Hematopoietic multipotent progenitor cell (in vitro differentiated cells): ENCODE data around the gene PTPRCAP. TPM values are rescaled to one million over a fixed set of nuclear protein-coding genes. Genes with fewer than 3 reads are reported as not detected.
A peak's percentile ranks its signal among the peaks of the same experiment; 100 is the strongest.

Source experiments
- DNase-seq, 3 donors: peaks; one replicate each; pipeline ENCODE4 v3.0.0-alpha.2; 2011 to 2015; ENCODE audit warnings: low read depth in 2 of 3, low spot score in 2 of 3
- small RNA-seq: library from RNA; depleted of rRNA; stranded (forward); fragments of <200 nt; gene quantifications from one replicate; pipeline ENCODE3, GENCODE V24; 2012
- total RNA-seq: library from RNA; depleted of rRNA; stranded (reverse); fragments of >200 nt; gene quantifications from one replicate; pipeline ENCODE4 v1.2.3, GENCODE V29; 2012

The PTPRCAP gene
- total RNA-seq, 1 donor: 230 TPM

- DNase-seq: no peak
Measured at GRCh38 chr11:67398661-67399563, 38.6 kb downstream of the PTPRCAP start.

DNA sequence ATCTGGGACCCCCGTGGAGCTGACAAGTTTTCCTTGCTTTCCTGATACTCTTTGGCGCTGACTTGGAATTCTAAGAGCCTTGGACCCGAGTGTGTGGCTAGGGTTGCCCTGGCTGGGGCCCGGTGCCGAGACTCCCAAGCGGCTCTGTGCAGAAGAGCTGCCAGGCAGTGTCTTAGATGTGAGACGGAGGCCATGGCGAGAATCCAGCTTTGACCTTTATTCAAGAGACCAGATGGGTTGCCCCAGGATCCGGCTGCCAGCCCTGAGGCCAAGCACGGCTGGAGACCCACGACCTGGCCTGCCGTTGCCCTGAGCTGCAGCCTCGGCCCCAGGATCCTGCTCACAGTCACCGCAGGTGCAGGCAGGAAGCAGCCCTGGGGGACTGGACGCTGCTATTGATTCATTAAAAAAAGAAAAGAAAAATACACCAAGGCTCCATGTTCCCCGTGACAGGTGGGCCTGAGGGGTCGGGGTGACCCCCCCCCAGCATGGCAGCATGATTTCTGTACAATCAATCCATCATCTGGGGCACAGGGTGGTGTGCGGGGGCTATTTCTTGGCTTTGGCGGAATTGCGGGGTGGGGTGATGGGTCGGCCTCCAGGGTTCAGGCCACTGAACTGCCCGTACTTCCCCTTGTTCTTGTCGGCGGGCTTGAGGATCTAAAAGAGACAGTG lies 39.4 kb downstream of the PTPRCAP start:
- DNase-seq: no peak

DNA sequence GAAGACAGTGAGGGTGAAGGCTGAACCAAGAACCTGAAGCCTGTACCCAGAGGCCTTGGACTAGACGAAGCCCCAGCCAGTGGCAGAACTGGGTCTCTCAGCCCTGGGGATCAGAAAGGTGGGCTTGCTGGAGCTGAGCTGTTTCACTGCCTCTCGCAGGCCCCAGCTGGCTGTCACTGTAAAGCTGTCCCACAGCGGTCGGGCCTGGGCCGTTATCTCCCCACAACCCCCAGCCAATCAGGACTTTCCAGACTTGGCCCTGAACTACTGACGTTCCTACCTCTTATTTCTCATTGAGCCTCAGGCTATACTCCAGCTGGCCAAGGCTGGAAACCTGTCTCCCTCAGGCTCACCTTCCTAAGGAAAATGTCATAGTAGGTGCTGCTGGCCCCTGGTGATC lies 39.9 kb downstream of the PTPRCAP start:
- no peak for DNase-seq

DNA sequence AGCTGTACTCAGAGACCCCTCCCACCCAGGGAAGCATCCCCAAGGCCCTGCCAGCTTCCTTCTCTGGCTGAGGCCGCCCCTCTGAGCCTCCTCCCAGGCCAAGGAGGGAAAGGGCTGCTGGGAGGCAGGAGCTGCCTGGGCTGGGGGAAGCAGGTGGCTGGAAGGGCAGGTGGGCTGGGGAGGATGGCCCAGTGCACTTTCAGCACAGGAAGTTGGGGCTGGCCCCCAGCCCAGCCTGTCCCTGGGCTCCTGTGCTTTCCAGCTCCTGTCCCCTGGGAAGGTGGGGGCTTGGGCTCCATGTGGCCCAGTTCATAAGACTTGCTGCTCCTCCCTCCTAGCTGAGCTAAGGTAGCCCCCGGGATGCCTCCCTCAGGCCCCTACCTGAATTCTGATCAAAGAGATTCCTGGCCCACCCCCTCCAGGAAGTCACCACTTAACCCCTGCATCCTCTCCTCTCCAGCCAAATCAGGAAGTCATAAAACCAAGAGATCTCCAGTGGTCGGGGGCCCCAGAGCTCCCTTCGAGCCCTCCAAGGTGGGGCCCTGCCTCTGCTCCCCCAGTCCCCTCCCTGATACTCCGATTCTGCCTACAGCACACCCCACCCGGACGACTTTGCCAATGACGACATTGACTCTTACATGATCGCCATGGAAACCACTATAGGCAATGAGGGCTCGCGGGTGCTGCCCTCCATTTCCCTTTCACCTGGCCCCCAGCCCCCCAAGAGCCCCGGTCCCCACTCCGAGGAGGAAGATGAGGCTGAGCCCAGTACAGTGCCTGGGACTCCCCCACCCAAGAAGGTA lies 40.7 kb downstream of the PTPRCAP start:
- DNase-seq: peak in 1 of 3 donors; percentile 44

DNA sequence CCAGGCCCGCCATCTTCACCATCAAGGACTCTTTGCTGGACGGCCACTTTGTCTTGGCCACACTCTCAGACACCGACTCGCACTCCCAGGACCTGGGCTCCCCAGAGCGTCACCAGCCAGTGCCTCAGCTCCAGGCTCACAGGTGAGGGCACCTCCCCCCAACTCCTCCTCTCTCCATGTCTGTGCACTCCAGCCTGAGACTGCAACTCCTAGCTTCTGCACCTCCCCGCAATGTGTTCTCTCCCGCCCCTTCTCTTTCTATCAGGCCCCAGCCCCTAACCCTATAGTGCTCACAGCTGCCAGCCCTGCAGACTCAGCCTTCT lies 41.3 kb downstream of the PTPRCAP start:
- DNase-seq: no peak

DNA sequence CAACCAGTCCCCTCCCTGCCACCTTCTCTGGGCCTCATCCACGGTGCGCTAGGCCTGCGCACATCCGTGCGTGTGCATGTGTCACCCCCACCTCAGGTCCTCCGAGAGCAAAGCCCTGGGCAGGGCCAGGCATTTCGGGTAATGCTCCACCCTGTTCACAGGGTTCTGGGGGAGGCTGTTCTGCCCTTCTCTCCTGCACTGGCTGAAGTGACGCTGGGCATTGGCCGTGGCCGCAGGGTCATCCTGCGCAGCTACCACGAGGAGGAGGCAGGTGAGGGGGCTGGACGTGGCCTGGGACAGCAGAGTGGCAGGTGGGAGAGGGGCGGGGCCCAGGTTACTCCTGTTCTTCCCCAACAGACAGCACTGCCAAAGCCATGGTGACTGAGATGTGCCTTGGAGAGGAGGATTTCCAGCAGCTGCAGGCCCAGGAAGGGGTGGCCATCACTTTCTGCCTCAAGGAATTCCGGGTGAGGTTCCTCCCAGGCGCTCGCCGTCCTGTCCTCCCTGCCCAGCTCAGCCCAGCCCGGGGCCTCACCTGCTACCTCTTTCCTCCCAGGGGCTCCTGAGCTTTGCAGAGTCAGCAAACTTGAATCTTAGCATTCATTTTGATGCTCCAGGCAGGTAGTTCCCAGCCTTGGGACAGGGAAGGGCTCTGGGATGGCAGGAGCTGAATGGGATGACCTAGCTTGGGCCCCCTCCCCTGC lies 41.8 kb downstream of the PTPRCAP start:
- DNase-seq: no peak

GRCh38 chr11:67393990-67394389 lies 43.5 kb downstream of the PTPRCAP start:
- DNase-seq: no peak

GRCh38 chr11:67393437-67393836 lies 44.0 kb downstream of the PTPRCAP start:
- DNase-seq: no peak

- DNase-seq: no peak
Measured at GRCh38 chr11:67392183-67392715, 45.2 kb downstream of the PTPRCAP start.

DNA sequence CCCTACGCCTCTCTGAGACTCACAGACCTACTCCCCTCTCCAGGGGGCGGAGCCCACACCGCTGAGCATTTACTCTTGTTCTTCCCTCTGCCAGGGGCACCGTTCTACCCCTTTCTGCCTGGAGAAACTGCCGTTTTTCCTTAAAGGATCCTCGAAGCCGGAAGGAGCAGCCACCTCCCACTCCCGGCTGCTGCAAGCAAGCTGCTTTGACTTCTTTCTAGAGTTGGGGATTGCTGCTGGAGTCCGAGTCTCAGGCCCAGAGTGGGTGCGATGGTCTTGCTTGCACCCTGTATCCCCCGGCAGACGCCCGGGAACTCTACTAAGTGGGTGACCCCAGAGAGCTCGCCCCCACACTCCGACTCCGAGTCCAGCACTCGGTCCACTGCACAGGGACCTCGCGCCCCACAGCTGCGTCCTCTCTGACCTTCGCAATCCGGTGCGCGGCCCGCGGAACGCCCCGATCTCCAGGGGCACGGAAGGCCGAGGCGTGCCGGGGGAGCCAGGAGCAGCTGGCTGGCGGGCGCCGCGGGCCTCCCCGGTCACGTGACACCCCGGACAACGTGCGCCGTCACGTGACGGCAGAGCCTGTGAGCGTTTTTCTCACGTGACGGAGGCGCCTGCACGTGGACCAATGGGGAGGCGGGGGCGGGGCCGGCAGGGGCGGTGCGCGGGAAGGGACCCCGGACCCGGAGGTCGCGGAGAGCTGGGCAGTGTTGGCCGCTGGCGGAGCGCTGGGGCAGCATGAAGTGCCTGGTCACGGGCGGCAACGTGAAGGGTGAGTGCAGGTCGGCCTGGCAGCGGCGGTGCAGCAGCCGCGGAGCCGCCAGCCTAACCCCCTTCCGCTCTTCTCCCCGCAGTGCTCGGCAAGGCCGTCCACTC lies 45.9 kb downstream of the PTPRCAP start, which contains the start of gene RAD9A:
Gene RAD9A, plus strand, starts transcription at position 683 of the 879 bp plus-strand sequence. Its CDS starts 59 bp downstream, at position 742.
- DNase-seq: peak; percentile 84 to 95 (median 95)

GRCh38 chr11:67390947-67391303 lies 46.6 kb downstream of the PTPRCAP start:
- no peak for DNase-seq

DNA sequence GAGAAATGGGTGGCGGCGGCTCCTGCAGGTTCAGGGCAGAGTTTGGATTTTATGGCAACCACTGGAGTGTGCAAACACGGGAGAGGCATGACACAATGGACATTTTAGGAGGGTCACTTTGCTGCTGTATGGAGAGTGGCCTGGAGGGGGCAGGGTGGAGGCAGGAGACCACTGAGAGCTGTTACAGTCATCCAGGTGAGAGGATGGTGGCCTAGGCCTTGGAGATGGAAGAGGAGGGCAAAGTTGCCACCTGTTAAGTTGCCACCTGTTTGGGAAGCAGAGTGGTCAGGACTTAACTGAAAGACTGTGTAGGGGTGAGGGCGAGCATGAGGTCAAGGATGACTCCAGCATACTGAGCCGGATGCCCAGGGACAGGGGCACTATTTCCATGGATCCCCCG lies 48.0 kb downstream of the PTPRCAP start:
- peak in 1 of 3 donors; percentile 54 for DNase-seq

DNA sequence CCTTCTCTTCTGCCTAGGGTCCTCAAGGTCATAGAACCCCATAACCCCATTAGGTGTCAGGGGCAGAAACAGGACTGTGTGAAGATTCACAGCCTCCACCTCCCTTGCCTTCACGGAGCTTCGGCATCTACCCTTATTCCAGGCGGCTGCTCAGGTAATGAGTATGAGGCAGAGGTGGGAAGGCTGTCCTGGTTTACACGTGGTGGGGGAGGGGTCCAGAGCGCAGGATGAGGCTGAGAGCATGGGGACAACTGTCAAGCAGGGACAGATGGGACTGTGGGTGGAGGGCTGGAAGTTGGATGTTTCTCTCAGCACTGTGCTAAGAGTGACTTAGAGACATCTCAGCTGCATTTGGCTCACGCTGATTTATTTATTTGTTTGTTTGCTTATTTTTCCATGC lies 50.0 kb downstream of the PTPRCAP start:
- no peak for DNase-seq

- no peak for DNase-seq
Measured at GRCh38 chr11:67387069-67387468, 50.4 kb downstream of the PTPRCAP start.

Small RNAs within 50 kb of the gene (small RNA-seq; reads per million reads assigned to genes)
- gene RNU6-1238P: not detected

Other genes starting within 250 kb of the PTPRCAP start
- 543 TPM for gene GRK2, start 171.2 kb downstream of the PTPRCAP start, total RNA-seq
- gene ANKRD13D, start 148.4 kb downstream of the PTPRCAP start, total RNA-seq: 77.8 TPM
- gene SSH3, start 134.2 kb downstream of the PTPRCAP start, total RNA-seq: 28.0 TPM
- 56.6 TPM for gene POLD4, start 84.1 kb downstream of the PTPRCAP start, total RNA-seq
- 0.81 TPM for gene CLCF1, start 64.1 kb downstream of the PTPRCAP start, total RNA-seq
- gene RAD9A, start 45.7 kb downstream of the PTPRCAP start, total RNA-seq: 28.3 TPM
- gene PPP1CA, start 35.8 kb downstream of the PTPRCAP start, total RNA-seq: 328 TPM
- gene TBC1D10C, start 33.6 kb downstream of the PTPRCAP start, total RNA-seq: 73.2 TPM
- gene CARNS1, start 22.0 kb downstream of the PTPRCAP start, total RNA-seq: 3.0 TPM
- gene RPS6KB2, start 9.2 kb downstream of the PTPRCAP start, total RNA-seq: 63.0 TPM
- gene CORO1B, start 5.8 kb upstream of the PTPRCAP start, total RNA-seq: 120 TPM
- gene GPR152, start 15.0 kb upstream of the PTPRCAP start, total RNA-seq: 0.27 TPM
- gene CABP4, start 17.7 kb upstream of the PTPRCAP start, total RNA-seq: 1.6 TPM
- gene TMEM134, start 31.6 kb upstream of the PTPRCAP start, total RNA-seq: 30.4 TPM
- 141 TPM for gene AIP, start 45.3 kb upstream of the PTPRCAP start, total RNA-seq
- 21.0 TPM for gene PITPNM1, start 67.7 kb upstream of the PTPRCAP start, total RNA-seq
- gene CDK2AP2, start 70.5 kb upstream of the PTPRCAP start, total RNA-seq: 42.5 TPM
- not detected for gene CABP2, start 85.8 kb upstream of the PTPRCAP start, total RNA-seq
- gene GSTP1, start 146.1 kb upstream of the PTPRCAP start, total RNA-seq: 593 TPM
- 234 TPM for gene NDUFV1, start 169.3 kb upstream of the PTPRCAP start, total RNA-seq
- gene NUDT8, start 192.3 kb upstream of the PTPRCAP start, total RNA-seq: 19.9 TPM
- not detected for gene TBX10, start 202.1 kb upstream of the PTPRCAP start, total RNA-seq
- gene ACY3, start 213.0 kb upstream of the PTPRCAP start, total RNA-seq: 13.7 TPM
- gene ALDH3B2, start 236.9 kb upstream of the PTPRCAP start, total RNA-seq: under 0.01 TPM